Stimulated activated CD8-positive, alpha-beta memory T cell treated with anti-CD3 and anti-CD28 coated beads, Interleukin-12 subunit alpha, Interleukin-12 subunit beta, amount 100 ng/mL, for 24 hours (primary cell): ENCODE measurements around the gene CNN2.

Source experiments
- DNase-seq: peaks from one replicate; pipeline ENCODE4 v3.0.0-alpha.2; 2020; ENCODE audit errors: extremely low read depth

Gene CNN2

DNA sequence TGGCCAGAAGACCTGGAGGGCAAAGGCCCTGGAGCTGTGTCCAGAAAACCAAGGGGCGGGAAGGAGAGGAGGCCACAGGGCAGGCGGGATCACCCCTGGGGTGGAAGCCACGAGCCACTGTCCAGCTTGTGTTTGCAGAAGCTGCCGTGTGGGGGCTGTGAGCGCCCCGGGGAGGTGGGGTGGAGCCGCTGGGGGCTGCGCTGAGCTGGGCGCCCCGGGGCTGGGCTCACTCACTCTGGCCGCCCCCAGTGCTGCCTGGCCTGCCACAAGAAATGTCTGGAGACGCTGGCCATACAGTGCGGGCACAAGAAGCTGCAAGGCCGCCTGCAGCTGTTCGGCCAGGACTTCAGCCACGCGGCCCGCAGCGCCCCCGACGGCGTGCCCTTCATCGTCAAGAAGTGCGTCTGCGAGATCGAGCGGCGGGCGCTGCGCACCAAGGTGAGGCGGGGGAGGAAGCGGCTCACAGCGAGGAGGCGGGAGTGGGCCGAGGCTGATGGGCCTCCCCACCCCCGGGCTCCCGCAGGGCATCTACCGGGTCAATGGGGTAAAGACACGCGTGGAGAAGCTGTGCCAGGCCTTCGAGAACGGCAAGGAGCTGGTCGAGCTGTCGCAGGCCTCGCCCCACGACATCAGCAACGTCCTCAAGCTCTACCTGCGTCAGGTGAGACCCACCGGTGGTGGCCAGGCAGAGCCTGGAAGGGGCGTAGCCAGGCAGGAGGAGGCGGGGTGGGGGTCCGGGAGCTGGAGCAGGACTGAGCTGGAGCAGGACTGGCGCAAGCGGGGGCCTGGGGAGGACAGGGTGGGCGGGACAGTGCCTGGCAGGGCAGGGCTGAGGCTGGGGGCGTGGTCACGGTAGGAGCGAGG is 55.1 kb downstream of the CNN2 start:
- DNase-seq, result no peak

DNA sequence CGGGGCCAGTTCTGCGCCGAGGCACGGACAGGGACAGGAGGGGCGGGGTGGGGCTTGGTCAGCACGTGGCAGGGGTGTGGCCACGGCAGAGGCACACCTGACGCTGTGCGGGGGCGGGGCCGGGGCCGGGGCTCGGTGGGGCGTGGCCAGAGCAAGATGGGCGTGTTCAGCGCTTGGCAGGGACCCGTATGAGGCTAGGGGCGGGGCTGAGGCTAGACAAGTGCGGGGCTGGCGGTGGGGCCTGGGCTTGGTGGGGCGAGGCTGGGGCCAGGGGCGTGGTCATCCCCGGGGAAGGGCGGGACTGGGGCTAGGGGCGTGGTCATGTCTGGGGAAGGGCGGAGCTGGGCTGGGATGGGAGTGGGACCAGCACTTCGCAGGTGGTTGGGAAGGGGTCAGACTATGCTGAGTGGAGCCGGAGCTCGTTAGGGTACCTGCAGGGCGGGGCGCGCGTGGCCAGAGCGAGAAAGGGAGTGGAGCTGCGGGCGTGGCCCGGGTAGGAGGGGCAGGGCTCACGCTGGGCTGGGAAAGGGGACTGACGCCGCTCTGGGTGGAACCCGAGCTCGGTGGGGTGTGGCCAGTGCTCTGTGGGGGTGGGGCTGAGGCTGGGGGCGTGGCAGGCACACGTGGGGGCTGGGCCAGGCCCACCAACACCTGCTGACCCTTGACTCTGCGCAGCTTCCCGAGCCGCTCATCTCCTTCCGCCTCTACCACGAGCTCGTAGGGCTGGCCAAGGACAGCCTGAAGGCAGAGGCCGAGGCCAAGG is 55.9 kb downstream of the CNN2 start:
- no peak for DNase-seq

DNA sequence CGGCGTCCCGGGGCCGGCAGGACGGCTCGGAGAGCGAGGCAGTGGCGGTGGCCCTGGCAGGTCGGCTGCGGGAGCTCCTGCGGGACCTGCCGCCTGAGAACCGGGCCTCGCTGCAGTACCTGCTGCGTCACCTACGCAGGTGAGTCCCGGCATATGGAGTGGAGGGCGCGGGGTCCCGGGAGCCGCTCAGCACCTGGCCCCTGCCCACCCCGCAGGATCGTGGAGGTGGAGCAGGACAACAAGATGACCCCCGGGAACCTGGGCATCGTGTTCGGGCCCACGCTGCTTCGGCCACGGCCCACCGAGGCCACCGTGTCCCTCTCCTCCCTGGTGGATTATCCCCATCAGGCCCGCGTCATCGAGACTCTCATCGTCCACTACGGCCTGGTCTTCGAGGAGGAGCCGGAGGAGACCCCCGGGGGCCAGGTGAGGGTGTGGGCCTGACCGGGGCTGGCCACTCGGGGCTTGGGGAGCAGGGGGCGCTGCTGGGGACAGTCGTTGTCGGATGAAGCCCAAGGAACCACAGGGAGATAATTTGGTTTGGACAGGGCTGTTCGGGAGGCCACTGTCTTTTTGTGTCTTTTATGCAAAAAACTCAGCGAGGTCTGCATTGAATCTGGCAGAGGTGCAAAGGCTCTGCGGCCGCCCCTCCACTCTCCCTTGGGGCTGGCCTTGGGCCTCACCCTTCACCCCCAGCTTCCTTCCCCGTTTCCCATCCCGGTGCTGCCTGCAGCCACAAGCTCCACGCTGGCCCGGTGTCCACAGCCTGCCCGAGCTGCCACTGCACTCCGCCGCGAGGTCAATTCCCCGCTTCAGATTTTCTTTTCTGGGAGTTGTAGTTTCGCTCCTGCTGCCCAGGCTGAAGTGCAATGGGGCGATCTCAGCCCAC is 56.8 kb downstream of the CNN2 start:
- DNase-seq, result no peak

DNA sequence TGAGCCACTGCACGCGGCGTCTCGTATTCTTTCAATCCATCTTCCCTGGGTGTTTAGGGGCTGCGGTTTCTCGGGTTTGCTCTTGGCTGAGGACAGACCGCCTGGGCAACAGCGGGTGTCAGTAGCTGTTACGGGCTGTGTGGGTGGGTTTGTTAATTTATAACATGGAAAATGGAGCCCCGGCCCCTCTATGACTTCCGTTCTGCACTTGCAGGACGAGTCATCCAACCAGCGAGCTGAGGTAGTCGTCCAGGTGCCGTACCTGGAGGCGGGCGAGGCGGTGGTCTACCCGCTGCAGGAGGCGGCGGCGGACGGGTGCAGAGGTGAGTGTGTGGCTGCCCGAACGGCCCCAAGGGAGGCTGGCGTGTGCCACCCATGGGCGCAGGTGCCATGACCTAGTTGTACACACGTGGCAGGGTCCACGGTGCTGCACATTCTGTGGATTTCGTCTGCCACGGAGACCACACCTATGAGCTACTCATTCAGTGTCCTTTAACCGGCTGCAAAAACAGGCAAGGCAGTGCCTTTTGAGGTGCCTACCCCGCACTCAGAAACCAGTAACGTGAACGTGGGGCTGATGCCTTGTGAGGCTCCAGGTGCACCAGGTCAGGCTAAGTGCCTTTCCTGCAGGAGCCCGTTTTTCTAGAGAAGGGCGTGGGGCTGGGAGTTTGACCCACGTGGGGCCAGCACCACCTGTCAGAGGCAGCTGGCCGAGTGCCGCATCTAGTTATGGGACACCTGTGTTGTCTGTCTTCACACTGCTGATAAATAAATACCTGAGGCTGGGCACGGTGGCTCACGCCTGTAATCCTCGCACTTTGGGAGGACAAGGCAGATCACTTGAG is 57.8 kb downstream of the CNN2 start:
- DNase-seq, result no peak

DNA sequence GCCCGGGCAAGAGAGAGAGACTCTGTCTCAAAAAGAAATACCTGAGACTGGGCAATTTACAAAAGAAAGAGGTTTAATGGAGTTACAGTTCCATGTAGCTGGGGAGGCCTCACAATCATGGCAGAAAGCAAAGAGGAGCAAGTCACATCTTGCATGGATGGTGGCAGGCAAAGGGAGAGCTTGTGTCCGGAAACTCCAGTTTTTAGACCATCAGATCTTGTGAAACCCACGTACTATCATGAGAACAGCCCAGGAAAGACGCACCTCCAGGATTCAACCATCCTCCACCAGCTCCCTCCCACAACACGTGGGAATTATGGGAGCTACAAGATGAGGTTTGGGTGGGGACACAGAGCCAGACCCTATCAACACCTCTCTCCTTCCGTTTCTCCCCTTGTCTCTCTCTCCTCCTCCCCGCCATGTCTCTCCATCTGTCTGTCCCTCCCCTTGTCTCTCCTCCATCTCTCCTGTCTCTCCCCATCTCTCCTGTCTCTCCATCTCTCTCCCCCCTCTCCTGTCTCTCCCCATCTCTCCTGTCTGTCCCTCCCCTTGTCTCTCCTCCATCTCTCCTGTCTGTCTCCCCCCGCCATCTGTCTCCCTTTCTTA is 58.7 kb downstream of the CNN2 start:
- DNase-seq, result no peak

DNA sequence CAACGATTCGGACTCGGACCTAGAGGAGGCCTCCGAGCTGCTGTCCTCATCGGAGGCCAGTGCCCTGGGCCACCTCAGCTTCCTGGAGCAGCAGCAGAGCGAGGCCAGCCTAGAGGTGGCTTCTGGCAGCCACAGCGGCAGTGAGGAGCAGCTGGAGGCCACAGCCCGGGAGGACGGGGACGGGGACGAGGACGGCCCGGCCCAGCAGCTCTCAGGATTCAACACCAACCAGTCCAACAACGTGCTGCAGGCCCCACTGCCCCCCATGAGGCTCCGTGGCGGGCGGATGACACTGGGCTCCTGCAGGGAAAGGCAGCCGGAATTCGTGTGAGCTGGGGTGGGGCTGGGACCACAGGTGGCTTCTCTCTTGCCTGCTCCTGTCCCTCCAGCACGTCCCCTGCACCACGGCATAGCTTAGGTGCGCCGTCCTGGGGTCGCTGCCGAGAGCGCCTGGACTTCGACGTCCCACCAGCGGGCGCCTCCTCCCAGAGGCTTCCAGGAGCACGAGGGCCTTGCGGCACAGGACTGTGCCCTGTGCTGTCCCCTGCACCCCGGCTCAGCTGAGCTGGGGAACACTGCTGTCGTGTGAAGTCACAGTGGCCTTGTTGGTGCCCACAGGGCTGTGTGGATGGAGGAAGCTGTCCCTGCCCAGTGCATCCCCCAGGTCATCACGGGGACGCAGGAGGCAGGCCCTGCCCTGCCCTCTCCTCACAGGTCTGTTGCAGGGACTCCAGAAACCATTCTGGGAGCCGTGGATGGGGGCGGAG is 59.5 kb downstream of the CNN2 start:
- DNase-seq, result no peak

DNA sequence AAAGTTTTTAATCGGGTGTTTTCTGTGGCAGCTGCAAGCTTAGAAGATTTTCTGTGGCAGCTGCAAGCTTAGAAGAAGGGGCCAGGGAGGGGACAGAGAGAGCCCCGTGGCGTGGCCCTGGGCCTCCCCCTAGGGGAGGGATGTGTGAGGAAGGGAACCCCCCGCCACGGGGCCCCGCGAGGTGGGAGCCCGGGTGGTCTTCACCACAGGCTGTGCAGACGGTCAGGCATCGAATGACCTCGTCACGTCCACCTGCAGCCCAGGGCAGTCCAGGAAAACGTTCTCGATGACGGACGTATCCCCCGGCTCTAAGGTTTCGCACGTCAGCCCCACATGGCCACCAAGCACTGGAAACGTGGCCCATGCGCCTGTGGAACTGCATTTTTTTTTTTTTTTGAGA is 60.2 kb downstream of the CNN2 start:
- no peak for DNase-seq

DNA sequence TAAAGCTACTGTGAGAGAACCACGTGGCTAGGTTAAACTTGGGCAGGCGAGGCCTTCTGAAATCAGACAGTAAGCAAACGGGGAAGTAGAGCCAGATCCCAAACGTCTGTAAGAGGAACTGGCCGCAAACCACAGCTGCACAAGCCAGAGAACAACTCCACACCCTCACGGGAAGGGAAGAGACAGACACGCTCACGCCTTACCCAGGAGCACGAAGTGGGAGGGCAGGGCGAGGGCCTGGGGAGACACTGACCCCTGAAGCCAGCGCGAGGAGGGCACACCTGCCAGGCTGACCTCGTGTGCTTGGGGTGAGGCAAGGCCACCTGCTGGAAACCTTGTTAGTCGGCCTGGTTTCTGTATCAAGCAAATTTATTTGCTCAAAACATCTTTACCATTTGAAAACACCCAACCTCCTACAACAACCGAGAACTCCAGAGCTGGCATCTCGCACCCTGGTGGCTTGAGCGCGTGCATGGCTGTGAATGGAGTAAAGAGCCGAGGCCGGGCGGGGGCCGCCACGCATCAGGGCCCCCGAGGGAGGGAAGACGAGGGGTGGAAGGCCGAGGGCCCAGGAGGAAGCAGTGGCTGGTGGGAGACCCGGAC is 61.5 kb downstream of the CNN2 start:
- no peak for DNase-seq

DNA sequence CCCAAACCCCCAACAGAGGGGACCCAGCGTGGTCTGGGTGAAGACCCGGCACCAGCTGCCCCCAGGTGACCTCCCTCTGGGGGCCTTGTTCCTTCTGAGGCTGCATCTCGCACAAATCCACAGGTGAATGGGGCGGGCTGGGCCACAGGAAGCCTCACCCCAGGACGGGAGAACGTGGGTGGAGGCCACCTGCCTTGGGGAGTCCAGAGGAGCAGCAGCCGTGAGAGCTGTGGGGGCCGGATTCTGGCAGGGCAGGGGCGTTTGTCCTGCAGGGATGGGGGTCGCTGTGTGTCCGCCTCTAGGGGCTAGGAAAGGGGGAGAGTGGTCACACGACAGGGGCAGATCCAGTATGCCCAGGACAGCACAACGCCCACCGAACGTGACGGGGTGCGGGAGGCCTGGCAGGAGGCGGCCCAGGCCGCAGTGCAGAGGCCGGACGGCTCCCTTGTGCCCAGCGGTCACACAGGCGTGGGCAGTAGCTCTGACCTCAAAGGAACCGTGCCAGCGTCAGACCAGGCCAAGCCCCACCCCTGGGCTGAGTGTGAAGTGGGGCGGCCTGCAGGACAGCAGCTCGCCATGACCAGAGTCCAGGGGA is 62.1 kb downstream of the CNN2 start:
- DNase-seq, result no peak
